Testis (tissue), 2 donors: ENCODE results near the gene REPIN1.

ENCODE experiments used
- CTCF ChIP-seq, 3 experiments: fragments of 450-650 bp in 2 of 3; fragments of 200-600 bp in 1 of 3; sonication (generic) in 1 of 3; IDR thresholded peaks; one replicate each; pipeline ENCODE4 v1.5.1; 2016 to 2019; ENCODE audit warnings: antibody characterized with exemption in 3 of 3, mild to moderate bottlenecking in 2 of 3, moderate library complexity in 1 of 3
- POLR2A ChIP-seq: fragments of 450-650 bp; IDR thresholded peaks from one replicate; pipeline ENCODE4 v1.6.1; 2017; ENCODE audit warnings: antibody characterized with exemption, mild to moderate bottlenecking, moderate library complexity

GRCh38 chr7:150378115-150378852 lies 9.7 kb downstream of the REPIN1 start:
- TF ChIP-seq POLR2A (no peak), CTCF (IDR thresholded peaks at IDR 0.05) (no peak)
